Gastroesophageal sphincter (tissue), 3 donors: ENCODE data around the gene CADPS2.

Source experiments
- EP300 ChIP-seq: sonication (generic); formaldehyde crosslinking; IDR thresholded peaks from one replicate; pipeline ENCODE4 v1.6.1; 2017; ENCODE audit warnings: antibody characterized with exemption, mild to moderate bottlenecking
- POLR2A ChIP-seq, 2 donors: fragments of 450-650 bp; IDR thresholded peaks; one replicate each; pipeline ENCODE4 v1.6.1; 2017; ENCODE audit warnings: antibody characterized with exemption in 2 of 2, mild to moderate bottlenecking in 2 of 2, moderate library complexity in 1 of 2
- POLR2AphosphoS5 ChIP-seq: sonication (generic); formaldehyde crosslinking; IDR thresholded peaks from one replicate; pipeline ENCODE4 v1.6.1; 2017; ENCODE audit warnings: antibody characterized with exemption
- TF ChIP-seq, protein P1 (sequence below), 4 experiments: fragments of 200-600 bp in 2 of 4; fragments of 450-650 bp in 2 of 4; sonication (generic) in 1 of 4; IDR thresholded peaks; one replicate each; pipeline ENCODE4 v1.5.1; 2017 to 2019; ENCODE audit warnings: antibody characterized with exemption in 4 of 4, mild to moderate bottlenecking in 2 of 4, moderate library complexity in 2 of 4

DNA sequence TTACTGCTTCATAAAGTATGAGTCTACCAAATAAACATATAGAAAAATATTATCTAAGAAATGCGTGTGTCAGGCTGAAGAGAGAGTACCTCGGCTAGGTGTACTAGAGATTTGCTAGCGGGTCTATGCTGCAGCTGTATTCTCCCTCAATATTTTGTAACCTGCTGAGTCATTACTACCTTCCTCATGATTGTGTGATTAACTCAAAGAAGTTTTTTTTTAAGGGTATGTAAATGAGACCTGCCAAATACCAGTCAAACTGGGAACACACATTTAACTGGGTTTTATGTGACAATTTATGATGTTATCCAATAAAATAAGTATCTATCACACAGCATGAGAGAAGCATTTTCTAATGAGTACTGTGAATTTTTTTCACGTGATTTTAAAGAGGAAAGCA, 367.8 kb downstream of the CADPS2 start:
- TF ChIP-seq POLR2A (IDR thresholded peaks at IDR 0.05) (no peak), POLR2AphosphoS5 (no peak), EP300 (no peak)
- TF ChIP-seq, protein P1, sequence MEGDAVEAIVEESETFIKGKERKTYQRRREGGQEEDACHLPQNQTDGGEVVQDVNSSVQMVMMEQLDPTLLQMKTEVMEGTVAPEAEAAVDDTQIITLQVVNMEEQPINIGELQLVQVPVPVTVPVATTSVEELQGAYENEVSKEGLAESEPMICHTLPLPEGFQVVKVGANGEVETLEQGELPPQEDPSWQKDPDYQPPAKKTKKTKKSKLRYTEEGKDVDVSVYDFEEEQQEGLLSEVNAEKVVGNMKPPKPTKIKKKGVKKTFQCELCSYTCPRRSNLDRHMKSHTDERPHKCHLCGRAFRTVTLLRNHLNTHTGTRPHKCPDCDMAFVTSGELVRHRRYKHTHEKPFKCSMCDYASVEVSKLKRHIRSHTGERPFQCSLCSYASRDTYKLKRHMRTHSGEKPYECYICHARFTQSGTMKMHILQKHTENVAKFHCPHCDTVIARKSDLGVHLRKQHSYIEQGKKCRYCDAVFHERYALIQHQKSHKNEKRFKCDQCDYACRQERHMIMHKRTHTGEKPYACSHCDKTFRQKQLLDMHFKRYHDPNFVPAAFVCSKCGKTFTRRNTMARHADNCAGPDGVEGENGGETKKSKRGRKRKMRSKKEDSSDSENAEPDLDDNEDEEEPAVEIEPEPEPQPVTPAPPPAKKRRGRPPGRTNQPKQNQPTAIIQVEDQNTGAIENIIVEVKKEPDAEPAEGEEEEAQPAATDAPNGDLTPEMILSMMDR (IDR thresholded peaks at IDR 0.05) = no peak
